HG03097 (cell line): ENCODE measurements around the gene MCF2L2.

Experiments
- ATAC-seq: cut with Tn5 transposase; IDR thresholded peaks from one replicate; pipeline ENCODE4 v1.9.1; 2021; ENCODE audit not compliant: unreplicated experiment, low FRiP score

The MCF2L2 gene

DNA sequence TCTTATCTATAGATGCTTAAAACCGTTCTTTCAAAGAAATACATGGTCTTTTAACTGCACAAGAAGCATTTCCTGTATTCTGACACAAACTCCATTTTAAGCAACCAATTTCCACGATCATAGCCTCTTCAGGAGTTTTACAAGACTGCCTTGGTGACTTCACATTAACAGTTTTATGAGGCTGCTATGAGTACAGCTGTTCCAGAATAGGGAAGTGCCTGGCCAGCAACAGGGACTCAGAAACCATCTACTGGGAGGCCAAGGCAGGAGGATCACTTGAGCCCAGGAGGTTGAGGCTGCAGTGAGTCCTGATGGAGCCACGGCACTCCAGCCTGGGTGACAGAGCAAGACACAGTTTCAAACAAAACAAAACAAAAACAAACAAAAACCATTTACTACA lies 96.9 kb downstream of the MCF2L2 start:
- ATAC-seq: no peak

DNA sequence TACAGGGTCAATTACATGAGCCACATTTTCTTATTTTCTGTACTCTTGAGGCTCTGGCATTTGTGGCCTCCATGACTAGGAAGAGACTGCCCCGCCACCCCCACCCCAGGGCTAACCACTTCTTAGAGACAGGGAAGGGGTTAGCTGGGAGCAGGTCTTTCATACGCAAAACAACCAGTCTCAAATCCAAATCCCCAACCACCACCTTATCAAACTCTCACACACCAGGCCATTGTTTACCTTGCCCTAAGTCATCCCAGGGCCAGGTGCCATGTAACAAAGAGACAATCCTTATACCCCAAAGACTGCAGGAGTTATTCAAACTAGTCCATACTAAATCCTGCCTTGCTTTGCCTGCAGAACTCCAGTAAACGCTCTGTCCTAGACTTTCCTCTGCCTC lies 97.5 kb downstream of the MCF2L2 start:
- ATAC-seq: no peak

DNA sequence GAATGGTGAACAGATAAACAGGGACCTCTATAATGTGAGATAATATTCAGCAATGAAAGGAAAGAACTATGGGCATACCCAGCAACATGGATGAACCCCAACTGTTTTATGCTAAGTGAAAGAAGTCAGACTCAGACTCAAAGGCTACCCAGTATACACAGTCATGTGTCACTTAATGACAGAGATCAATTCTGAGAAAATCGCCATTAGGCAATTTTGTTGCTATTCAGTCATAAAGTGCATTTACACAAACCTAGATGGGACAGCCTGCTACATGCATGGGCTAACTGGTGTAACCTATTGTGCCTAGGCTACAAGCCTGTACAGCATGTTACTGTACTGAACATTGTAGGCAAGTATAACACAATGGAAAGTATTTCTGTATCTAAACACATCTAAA lies 98.9 kb downstream of the MCF2L2 start:
- no peak for ATAC-seq

DNA sequence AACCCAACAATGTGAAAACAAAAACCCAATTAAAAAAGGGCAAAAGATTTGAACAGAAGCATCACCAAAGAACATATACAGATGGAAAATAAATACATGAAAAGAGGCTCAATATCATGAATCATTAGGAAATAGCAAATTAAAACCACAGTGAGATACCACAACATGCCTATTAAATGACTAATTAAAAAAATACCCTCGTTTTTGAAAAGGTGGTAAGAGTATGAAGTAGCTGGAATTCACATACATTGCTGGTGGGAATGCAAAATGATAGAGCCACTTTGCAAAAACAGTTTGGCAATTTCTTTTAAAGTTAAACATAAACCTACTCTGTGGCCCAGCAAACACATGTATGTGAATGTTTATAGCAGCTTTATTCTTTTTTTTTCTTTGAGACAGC lies 99.6 kb downstream of the MCF2L2 start:
- no peak for ATAC-seq

DNA sequence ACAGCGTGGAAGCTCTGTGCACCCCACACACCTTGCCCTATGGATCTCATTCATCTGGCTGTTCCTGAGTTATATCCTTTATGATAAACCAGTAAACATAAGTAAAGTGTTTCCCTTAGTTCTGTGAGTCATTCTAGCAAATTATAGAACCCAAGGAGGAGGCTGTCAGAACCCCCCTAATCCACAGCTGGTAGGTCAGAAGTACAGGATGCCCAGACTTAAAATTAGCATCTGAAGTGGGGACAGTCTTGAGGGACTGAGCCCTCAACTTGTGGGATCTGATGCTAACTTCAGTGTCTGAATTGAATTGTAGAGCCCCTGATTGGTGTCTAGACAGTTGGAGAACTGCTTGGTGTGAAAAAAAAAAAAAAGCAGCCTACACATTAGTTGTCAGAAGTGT lies 100.3 kb downstream of the MCF2L2 start:
- no peak for ATAC-seq

DNA sequence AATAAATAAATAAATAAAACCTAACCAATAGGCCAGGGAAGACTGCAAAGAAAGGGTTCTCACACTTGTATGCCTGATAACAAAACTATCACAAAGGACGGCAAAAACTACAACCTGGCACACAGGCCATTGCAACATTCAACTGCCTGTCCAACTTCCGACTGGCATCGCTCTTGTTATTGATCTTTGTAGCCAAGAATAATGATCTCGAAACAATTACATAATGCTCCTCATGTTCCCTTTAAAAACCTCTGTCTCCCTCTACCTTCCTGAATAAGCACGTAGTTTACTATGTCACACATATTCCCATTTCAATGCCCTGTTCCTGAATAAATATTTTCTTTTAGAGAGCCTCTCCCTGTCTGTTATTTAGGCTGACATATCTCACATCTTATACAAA lies 101.1 kb downstream of the MCF2L2 start:
- no peak for ATAC-seq

DNA sequence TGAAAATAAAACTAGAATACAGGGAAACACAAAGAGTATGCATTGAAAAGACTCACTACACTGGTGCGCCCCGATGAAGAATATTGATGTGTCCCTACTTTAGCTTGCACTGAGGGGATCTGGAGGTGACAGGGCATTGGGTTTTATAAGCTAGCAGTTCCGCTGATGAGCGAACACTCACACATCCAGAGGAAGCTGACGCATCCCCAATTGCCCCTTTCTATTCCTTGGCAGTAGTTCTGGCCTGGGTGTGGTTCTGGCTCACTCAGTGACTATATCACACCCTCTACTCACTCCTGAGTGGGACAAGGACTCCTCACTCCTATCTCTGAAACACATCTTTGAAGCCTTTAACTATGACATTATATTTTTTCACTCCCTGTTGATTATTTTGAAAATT lies 104.3 kb downstream of the MCF2L2 start:
- no peak for ATAC-seq

DNA sequence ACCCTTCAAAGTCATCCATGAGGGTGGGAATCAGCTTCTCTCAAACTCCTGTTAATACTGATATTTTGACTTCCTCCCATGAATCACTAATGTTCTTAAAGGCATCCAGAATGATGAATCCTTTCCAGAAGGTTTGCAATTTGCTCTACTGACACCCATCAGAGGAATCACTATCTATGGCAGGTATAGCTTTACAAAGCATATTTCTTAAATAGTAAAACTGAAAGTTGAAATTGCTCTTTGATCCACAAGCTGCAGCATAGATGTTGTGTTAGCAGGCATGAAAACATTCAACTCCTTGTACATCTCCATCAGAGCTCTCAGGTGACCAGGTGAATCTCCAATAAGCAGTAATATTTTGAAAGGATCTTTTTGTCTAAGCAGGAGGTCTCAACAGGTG lies 109.0 kb downstream of the MCF2L2 start:
- ATAC-seq: no peak

DNA sequence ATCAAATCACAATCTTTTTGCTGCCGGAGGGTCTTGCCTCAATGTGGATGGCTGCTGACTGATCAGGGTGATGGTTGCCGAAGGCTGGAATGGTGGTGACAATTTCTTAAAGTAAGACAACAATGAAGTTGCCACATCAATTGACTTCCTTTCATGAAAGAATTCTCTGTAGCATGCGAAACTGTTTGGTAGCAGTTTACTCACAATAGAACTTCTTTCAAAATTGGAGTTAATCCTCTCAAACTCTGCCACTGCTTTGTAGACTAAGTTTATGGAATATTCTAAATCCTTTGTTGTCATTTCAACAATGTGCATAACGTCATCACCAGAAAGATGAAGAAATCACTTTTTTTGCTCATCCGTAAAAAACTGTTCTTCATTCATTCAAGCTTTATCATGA lies 109.5 kb downstream of the MCF2L2 start:
- ATAC-seq: no peak

DNA sequence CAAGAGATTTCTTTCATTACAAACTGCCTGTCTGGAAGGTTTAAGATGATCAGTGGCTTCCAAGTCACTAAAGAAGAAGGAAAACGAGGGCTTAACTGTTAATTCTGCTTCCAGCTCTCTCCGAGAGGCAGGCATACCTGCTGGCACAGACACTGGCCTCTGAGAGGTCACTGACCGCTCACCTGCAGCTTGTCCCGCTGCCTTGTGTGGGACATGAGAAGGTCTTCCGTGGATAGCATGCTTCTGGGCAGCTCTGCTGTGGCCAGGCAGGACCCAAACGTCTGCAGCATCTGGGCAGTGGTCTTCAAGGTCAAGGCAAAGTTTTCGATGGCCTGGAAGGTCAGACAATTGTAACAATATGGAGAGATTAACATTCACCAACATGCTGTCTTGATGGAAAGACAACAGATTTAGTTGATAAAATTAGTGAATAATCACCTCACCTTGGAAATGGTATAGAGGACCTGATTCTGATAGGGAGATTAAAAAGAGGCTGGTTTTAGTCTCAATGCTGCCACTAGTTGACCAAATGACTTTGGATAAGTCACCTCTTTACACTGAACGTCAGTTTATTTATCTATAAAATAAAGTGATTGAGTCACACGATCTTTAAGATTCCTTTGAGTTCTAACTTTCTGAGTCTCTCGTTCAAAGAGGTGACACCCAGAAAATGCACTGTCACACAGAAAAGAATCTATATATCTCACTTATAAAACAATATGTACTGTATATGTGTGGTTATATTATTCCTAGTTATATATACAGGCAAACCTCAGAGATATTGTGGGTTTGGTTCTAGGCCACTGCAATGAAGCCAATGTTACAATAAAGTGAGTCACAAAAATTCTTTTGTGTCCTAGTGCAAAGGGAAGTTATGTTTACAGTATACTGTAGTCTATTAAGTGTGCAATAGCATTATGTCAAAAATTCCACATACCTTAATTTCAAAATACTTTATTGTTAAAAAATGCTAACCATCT lies 110.2 kb downstream of the MCF2L2 start:
- no peak for ATAC-seq

DNA sequence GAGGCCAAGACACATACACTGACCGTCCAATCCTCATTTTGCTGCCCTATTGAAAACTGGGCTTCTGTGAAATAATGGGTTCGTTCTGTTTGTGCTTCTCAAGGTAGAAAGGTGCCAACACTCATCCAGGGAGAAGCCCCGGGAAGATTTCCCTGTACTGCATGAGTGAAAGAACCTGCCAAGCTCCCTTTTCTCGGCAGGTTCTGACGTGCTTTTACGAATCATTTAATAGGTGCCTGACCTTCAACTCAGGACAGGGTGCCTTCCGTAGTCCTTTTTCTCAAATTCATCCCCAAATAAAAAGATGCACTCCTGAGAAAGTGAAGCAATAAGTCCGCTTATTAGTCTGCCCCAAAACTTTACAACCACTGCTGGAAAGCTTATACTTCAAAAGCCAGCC lies 111.1 kb downstream of the MCF2L2 start:
- no peak for ATAC-seq

DNA sequence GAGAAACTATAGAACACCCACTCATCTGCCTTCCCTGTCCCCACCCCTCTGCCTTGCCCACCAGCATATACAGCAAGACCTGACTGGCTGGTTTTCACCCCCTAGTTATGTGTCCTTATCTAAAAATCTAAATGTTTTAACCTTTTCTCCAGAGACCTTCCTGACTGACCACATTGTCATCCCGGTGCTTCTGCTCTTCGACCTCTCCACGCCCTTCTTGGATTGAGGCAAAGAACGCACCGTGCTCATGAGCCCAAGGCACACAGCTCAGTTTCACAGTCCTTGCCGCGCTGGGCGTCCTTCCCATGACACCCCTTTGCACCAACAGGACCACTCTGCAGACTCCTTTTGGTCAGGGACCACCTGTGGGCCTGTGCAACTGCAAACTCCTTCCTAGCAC lies 112.7 kb downstream of the MCF2L2 start:
- ATAC-seq: no peak

DNA sequence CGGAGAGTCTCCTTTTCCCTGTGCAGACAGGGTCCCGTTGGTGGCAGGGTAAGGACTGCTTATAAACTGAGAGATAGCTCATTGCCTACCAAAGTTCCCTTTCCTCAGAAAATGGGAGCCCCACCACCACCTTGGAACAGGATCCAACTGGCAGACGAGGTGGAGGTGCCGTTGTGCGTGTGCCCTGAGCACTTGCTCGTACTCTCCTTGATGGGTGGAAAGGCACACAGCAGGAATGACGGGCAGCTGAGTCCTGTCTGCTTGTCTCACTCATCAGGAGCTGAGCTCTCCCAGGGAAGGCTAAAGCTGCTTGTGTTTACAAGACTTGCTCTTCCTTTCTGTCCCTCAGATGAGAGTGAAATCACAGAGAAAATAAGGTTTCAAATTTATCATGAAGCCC lies 114.7 kb downstream of the MCF2L2 start:
- no peak for ATAC-seq

DNA sequence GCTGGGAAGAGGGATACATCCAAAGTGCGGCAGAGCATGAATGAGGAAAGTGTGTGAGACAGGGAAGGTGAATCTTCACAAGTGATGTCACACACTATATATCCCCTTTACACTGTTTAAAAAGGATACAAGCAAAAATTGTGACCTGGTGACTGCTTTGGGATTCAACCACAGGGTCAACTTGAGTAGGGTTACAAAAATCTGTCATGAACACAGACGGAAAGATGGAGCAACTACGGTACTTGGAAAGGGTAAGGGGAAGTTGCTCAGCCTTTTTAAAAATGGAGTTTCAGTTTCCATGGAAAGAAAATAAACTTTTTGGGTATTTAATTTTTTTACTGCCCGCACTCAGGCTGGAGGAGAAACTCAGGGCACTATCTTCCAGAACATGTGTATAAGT lies 115.1 kb downstream of the MCF2L2 start:
- no peak for ATAC-seq

DNA sequence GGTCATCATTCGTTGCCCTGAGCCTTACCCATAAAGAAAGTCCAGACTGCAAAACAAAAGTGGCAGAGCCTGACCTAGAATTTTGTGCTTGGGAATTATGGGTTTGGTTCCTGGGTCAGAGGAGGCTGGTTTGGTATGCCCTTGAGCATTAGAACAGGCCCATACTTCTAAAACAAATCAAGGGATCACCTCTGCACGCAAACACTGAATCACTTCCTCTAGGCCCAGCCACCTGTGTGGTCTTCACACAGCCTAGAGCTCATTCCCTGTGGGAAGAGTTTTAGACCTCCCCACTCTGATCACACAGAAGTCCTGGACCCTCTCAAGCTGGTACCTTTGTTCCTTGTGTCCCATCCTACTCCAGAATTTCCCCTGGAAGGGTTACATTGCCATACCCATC lies 116.0 kb downstream of the MCF2L2 start:
- no peak for ATAC-seq

DNA sequence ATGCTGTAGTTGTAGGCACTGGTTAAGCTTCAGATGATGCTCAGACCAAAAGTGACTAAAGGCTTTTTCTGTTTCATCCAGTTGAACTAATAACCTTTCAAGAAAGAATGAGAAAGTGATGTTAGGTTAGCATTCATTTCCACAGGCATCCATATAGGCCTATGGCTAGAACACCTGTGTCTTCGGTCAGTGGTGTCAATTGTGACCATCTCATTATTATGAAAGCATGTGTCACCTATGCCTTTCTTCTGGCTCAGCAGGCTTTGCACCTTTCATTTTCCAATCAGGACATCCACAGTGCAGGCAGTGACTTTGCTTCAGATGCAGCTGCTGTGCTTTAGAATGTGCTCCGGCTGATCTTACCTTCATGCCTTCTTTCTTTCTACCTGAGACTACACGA lies 117.5 kb downstream of the MCF2L2 start:
- no peak for ATAC-seq

DNA sequence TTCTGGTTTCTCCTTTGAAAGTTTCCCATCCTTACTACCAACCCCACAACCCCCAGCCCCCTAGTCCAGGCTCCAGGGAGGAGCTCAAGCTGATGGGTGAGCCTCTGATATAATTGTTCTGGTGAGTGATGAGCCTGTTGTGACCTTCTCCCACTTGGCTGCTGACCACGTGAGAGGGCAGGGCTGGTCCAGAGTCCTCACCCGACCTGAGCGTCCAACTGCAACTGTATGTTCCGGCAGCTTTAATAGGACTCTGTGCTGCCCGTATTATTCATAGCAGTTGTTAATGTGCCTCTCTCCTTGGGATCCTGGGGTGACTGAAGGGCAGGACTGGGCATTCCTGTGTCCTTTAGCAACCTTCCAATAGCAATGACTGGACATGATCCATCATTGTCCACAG lies 119.1 kb downstream of the MCF2L2 start:
- ATAC-seq: no peak

DNA sequence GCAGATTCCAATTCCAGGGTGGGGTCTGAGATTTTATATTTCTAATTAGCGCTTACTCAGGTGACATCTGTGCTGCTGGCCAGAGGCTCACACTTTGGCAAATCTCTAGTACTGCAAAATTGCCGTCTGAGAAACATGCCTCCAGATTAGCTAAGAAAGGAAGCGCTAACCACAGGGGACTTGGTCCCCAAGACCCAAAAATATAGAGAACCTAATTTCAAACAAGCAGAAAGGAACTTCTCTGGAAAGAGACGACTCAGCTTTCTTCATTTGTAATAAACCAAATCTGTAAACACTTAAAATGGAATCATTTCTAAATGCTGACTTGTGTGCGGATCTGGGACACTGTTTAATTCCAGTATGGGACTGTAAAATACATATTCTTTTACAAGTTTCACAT lies 119.7 kb downstream of the MCF2L2 start:
- no peak for ATAC-seq

DNA sequence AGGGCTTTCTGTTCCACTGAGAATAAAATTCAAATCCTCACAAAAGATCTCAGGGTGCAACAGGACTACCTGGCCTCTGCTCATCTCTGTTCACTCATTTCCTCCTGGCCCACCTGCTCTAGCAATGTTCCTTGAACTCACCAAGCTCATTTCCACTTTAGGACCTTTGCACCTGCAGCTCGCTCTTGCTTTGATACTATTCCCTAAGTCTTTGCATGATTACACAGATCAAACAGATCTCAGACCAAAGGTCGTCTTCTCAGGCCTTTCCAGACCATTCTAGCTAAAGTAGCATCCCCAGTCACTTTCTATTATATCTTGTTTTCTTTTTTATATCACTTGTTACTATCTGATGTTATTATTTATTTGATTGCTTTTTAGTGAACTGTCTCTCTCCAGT lies 120.7 kb downstream of the MCF2L2 start:
- no peak for ATAC-seq

DNA sequence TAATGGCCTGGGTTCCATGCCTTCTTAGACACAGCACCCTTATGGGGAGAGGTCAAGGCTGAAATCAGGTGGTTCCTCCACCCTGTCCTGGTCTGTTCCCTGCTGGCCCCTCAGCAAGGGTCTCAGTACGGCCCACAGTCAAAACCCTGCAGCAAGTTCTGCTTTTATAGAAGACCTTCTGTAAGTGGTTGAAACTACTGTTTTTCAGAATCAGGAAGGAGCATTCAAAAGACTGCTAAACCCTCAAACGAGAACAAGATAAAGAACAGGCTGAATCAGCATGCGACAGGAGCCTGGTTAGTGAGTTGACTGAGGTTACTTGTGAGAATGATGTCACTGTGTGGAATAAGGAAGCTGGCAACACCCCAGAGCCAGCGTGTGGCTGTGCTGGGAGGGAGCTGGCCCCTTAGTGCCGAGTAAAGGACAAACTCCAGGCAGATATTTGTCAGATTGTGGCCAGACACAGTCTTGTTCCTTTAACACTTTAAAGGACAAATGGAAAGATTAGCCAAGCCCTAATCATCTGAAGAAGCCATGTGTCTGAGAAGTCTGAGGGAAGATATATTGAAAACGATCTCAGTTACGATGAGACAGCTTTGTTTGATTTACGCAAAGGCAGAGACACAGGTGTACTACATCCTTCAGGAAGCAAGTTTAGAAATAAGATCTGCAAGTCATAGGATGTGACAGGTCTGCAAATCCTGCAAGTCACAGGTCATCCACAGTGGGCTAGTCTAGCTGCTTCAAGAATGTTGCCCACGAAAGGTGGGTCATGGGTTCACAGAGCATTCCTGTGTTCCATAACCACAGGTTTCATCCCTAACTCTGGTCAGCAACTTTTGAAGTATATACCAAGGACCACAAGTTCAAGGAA lies 121.4 kb downstream of the MCF2L2 start:
- ATAC-seq: no peak

DNA sequence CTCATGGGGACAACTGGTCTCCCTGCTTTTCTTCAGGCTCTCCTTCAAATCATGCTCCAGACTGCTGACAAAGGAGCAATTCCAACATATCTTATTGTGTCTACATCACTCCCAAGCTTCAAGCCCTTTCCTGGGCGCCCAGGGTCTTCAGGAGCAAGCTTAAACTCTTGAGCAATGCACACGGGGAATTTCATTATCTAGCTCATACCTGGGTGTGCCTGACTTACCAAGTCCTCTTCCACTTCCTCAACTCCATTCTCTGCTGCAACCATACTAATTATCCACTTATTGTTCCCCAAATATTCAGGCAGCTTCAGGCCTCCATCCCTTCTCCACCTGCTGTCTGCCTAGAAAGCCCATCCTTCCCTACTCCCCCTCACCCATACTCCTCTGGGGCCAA lies 124.7 kb downstream of the MCF2L2 start:
- ATAC-seq: no peak
